Globus pallidus (tissue), 1 donor: ENCODE measurements around the gene CACNA1E.

Experiments used
- DNase-seq: peaks from one replicate; pipeline ENCODE4 v3.0.0-alpha.2; 2015; ENCODE audit warnings: low spot score

The CACNA1E gene

GRCh38 chr1:181583598-181583997 is 100.3 kb downstream of the CACNA1E start:
- no peak for DNase-seq

- no peak for DNase-seq
Measured at GRCh38 chr1:181587870-181588438, 104.6 kb downstream of the CACNA1E start.

- no peak for DNase-seq
Measured at GRCh38 chr1:181588631-181589030, 105.3 kb downstream of the CACNA1E start.

GRCh38 chr1:181592255-181592859 is 109.0 kb downstream of the CACNA1E start:
- DNase-seq, result no peak

- DNase-seq, result no peak
Measured at GRCh38 chr1:181593042-181593441, 109.7 kb downstream of the CACNA1E start.

DNA sequence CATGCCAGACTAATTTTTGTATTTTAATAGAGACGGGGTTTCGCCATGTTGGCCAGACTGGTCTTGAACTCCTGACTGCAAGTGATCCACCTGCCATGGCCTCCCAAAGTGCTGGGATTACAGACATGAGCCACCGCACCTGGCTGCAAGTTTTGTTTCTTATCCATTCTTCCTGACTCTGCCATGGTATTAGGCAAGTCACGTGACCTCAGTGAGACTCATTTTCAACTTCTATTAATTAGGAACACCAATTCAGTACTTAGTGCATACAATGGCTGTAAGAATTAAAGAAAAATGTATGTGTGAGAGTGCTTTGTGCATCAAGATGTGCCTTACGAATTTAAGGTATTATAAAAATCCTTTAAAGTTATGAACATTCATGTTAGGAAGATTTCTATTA is 111.2 kb downstream of the CACNA1E start:
- no peak for DNase-seq

DNA sequence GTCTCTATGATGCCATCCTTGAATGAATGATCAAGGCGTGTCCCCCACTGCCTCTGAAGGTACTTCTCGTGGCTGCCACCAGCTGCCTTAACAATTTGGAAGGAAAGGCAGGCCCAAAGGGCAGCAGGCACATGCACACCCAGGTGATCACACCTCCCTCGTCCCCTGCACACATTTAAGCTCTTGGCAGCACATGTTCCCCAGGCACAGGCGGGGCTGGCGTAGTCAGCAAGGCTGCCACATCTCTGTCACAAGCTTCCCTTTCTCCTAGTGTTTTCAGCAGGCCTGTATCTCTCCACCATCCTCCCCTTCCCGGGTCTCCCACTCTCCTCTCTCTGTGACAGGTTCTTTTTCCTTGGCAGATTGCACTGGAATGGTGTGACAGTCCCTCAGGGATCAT is 111.9 kb downstream of the CACNA1E start:
- DNase-seq, result no peak

DNA sequence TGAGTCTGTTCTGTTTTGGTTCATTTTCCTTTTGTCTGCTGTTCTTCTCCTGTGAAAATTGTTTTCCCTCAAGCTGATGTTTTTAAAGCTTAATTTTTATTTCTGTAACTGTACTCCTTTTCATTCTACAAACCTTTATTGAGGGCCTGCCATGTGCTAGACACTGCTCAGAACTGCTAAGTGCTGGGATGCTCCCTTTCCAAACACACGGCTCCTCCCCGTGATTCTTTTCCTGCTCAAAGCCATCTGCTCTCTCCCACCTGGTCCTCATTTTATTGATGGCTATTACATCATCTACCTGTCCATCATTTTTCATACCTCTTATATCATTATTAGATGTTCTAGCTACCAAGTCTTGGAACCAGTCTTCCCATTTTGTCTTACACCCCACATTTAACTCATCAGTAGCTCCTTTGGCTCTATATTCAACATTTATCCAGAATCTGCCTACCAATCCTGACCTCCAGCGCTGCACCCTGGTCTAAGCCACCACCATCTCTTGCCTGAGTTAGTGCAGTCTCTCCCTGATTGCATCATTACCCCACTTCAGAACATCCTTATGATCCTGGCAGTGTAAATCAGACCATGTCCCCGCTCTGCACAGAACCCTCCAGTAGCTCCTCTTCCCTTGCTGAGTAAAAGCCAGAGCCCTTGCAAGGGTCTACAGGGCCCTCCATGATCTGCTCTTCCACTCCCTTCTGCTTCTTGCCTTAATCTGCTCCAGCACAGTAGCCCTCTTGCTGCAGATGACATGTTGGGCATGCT is 118.1 kb downstream of the CACNA1E start:
- DNase-seq, result no peak

GRCh38 chr1:181603735-181604410 is 120.6 kb downstream of the CACNA1E start:
- no peak for DNase-seq

DNA sequence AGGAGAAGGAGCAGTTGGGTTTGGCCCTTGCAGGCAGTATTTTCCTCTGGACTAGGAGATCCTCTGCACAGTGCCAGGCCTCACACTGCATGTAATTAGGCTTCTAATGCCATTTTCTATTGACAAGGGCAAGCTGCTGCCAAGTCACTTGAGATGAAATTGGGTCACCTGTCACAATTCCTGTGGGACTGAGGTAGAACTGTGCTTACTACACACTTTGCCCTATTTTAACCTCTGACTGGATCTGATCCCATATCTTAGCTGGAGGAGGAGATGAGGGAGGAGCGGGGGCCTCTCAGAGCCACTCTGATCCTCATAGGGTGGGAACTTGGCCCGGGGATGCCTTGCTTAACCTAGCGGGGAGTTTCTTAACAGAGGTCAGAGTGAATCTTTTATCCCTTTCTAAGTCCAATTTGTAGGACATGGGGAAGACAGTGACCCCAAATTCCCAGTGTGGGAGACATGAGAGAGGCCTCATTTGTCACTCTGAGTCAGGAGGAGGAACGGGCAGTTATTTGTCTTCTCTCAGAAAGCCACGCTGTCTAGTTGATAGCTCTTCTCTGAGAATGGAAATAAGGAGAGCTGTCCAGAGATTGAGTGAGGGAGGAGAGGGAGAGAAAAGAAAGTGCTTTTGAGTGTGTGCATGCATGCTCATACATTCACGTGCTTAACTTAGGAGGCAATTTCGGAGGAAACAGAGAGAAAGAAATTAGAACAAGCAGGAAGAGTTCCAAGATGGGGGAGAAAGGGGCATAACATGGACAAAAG is 121.3 kb downstream of the CACNA1E start:
- peak; percentile 12 for DNase-seq

DNA sequence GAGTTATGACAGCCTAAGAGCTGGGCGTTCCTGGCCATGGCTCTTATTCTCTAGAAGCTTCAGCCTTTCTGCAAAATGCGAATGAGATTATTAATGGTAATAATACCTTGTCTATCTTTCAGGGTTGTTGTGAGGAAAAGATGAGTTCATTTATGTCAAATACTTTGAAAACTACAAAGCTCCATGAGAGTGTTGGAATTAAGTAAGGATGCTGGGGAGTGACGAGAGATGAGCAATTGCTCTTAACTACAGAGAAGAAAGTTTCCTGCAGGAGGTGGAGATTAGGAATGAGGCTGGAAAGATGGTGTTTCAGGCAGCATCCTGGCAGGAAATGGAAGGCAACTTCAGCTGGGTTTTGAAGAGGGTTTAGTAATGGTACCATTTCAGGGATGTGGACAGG is 124.2 kb downstream of the CACNA1E start:
- no peak for DNase-seq

- DNase-seq, result no peak
Measured at GRCh38 chr1:181608386-181608785, 125.1 kb downstream of the CACNA1E start.

DNA sequence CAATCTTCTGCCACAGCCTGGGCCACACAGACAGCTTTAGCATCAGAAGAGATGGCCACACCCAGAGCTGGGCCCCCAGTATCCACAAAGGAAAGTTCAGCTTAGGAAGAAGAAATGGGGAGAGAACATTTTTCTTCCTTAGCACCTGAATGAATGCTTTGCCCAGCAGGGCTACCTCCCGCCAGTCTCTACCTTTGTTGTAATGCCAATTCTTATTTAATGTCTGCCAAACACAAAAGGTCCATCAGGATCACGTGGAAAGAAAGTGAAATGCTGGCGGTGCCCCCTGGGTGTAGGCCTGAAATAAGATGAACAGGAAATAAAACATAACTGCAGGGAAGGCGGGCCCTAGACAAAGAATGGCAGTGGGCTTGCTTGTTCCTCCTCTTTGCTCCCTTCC is 125.6 kb downstream of the CACNA1E start:
- no peak for DNase-seq

DNA sequence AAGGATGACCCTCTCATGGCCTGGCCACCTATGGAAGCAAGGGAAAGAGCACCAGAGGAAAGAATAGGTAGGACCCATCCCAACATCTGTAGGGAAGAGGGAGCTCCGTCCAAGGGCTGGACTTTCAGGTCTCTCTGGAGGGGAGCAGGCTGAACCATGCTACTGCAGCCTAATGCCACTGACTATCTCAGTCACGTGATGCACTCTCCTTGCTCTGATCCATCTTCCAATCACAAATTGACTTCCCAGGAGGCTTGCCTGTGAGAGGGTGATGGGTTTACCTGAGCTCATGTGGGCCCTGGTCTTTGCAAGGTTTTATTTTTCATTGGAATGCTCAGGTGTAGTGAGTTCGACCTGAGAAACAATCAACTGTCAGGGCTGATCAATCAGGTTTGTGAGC is 128.8 kb downstream of the CACNA1E start:
- no peak for DNase-seq

DNA sequence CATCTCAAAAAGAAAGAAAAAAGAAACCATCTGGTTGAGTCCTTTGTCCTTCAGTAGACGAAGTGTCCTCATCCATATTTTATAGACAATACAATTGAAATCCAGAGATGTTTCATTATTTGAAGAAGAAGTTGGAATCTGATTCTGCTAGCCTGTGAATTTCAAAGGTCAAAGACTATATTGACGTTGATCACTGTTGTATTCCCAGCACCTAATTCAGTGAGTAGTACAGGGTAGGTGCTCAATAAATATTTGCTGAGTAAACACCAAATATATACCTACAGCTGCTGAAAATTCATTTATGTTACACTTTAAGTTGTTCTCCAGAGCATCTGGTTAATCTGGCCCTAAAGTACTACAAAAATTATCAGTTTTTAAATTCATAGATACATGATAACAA is 135.2 kb downstream of the CACNA1E start:
- no peak for DNase-seq

DNA sequence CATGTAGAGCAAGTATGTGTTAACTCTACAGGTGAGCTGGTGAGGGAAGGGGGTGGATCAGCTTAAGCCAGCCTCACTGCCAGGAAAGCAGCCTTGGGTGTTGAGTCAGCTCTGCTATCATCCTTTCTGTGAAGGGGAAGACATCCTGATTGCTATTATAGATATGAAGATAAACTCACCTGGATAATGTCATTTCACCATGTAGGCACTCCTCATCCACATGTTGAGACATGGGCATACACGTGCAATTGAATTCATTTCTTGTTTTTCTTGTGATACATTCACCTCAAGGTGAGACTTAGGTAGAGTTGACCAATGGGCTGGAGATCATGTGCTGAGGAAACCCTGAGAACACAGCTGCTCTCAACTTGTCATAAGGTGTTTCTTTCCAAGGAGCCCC is 136.9 kb downstream of the CACNA1E start:
- no peak for DNase-seq

- no peak for DNase-seq
Measured at GRCh38 chr1:181623850-181624249, 140.5 kb downstream of the CACNA1E start.

DNA sequence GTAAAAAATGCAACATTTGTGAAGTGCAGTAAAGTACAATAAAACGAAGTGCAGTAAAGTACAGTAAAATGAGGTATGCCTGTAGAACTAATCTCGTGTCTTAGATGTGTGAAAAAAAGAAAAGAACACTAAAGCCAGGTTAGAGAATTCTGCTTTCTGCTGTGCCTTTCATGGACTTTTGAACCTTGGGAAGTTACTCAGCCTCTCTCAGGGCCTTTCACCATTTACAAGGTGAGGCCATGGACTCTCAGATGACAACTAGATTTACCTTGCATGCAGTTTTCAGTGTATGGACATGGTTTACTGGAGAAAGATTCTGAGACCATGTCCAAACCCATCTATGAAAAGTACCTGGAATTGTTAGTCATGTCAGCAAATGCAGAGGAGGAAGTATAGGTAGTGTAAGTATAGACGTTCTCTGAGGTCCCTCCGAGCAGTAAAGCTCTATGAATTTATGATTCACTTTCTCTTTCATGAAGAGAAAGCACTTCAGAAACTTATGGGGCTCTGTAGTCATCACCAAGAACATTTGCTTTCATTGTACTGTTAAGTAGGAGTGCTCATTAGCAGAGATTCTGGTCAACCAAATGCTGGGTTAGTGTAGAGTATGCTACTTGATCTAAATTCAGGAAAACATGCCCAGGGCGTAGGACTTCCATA is 143.1 kb downstream of the CACNA1E start:
- no peak for DNase-seq

DNA sequence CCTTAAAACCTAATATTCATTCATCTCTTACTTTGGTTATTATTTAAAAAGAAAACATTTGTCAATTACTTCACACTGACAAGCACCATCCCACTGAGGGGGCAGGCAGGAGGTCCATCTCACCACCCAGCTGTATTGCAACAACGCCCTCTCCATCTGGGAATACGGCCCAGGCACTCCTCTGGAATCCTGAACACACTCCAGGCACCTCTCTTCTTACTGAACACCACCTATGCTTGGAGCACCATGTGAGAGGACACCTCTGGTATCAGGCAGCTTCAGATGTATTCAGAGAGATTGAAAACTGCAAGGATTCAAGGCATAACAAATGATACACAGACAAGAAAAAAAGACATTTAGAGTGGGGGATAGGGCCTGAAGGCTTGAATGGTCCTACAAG is 147.1 kb downstream of the CACNA1E start:
- DNase-seq, result no peak

DNA sequence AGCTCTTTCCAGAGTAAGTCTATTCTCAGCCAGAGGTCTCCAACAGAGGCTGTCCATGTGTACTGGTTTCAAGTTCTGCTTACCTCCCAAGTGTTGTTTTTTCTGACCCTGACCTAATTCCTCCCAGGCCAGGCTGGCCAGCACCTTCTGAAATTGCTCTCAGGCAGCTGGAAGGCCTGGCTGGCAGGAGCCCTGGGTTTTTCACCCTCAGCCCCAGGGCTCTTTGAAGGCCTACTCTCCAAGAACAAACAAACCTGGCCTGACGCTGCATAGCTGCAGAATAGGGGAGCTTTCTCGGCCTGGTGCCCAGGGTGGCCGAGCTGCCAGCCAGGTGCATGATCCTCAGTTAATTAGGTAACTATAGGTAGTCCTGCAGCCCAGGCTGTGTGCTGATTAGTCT is 147.5 kb downstream of the CACNA1E start:
- no peak for DNase-seq

- no peak for DNase-seq
Measured at GRCh38 chr1:181632492-181632891, 149.2 kb downstream of the CACNA1E start.

DNA sequence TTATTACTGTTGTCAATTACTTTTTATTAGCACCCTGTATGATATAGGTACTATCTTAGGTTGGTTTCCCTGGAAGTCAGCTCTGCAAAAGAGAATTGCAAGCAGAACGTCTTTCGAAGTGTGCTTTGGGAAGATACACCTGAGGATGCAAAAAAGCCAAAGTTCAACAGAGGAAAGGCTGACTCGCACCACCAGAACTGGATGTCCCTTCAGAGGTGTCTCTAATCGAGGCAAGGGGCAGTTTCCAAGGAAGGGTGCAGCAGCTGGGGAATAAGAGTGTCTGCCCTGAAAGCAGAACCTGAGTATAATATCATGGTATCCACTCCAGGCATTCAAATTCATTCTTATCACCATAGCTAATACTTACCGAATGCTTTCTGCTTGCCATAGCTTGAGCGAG is 149.6 kb downstream of the CACNA1E start:
- no peak for DNase-seq
